ENCODE results near the gene UBN2.
"Not testable (repeated sequence)": the region's sequence is repeated elsewhere in the genome, so short reads cannot be mapped to it uniquely, and the experiment has no call there.

UBN2 gene

DNA sequence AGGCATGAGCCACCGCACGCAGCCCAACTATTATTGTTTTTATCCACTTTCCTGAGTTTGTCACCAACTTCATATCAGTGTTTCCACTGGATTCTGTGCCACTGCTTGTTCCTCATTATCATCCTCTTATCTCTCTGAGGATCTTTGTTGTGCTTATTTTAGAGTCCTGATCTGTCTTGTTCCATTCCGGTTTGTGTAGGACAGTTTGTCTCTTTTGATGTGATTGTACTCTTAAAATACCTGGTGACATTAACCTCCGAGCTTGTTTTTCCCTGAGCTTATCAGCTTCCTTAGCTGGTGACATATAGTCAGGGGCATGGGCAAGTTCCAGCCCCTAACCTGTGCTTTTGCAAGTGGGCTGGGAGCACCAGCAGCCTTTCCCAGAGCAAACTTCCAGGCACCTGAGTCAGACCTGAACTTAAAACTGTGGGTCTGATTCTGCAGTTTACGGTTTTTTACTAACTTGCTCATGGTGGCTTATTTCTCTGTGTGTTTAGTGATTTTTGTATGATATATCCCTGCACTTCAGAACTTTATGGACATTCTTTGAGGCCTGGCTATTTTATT is 87.0 kb downstream of the UBN2 start:
- H3K9ac ChIP-seq (ENCODE audit: low read depth, low read length): no peak overlapping the region
- H3K9me3 ChIP-seq (ENCODE audit: control insufficient read depth, insufficient read depth, low read length): no peaks in the 10 kb centered on the region
- H3K36me3 ChIP-seq (ENCODE audit: control insufficient read depth, insufficient read depth, low read length): no peaks in the 10 kb centered on the region
- H3K27me3 ChIP-seq (ENCODE audit: control insufficient read depth, insufficient read depth, low read length): no peaks in the 10 kb centered on the region
- no peak overlapping the region for H3K4me3 ChIP-seq (ENCODE audit: low read depth, low read length)
- H3K4me1 ChIP-seq (ENCODE audit: control insufficient read depth, insufficient read depth, low read length): no peaks in the 10 kb centered on the region

- Histone ChIP-seq H3K4me1 (ENCODE audit: control insufficient read depth, insufficient read depth, low read length) (no peaks in the 10 kb centered on the region), H3K4me3 (ENCODE audit: low read depth, low read length) (no peak overlapping the region), H3K9ac (ENCODE audit: low read depth, low read length) (no peak overlapping the region), H3K36me3 (ENCODE audit: control insufficient read depth, insufficient read depth, low read length) (no peaks in the 10 kb centered on the region), H3K27me3 (ENCODE audit: control insufficient read depth, insufficient read depth, low read length) (no peaks in the 10 kb centered on the region), H3K9me3 (ENCODE audit: control insufficient read depth, insufficient read depth, low read length) (no peaks in the 10 kb centered on the region)
Measured at GRCh38 chr7:139321071-139321745, 90.2 kb downstream of the UBN2 start.

- H3K36me3 ChIP-seq (ENCODE audit: control insufficient read depth, insufficient read depth, low read length); H3K27me3 ChIP-seq (ENCODE audit: control insufficient read depth, insufficient read depth, low read length): not testable (repeated sequence)
Measured at GRCh38 chr7:139324709-139325108, 93.7 kb downstream of the UBN2 start.

GRCh38 chr7:139328375-139328774 is 97.3 kb downstream of the UBN2 start:
- no peaks in the 10 kb centered on the region for H3K27me3 ChIP-seq (ENCODE audit: control insufficient read depth, insufficient read depth, low read length)
- H3K4me1 ChIP-seq (ENCODE audit: control insufficient read depth, insufficient read depth, low read length): no peaks in the 10 kb centered on the region
- H3K9me3 ChIP-seq (ENCODE audit: control insufficient read depth, insufficient read depth, low read length): no peaks in the 10 kb centered on the region
- no peak overlapping the region for H3K4me3 ChIP-seq (ENCODE audit: low read depth, low read length)
- H3K36me3 ChIP-seq (ENCODE audit: control insufficient read depth, insufficient read depth, low read length): no peaks in the 10 kb centered on the region
- H3K9ac ChIP-seq (ENCODE audit: low read depth, low read length): no peak overlapping the region

More at GRCh38 chr7:139324709-139325108, 93.7 kb downstream of the UBN2 start:
- H3K9me3 ChIP-seq (ENCODE audit: control insufficient read depth, insufficient read depth, low read length); H3K9ac ChIP-seq (ENCODE audit: low read depth, low read length); H3K4me3 ChIP-seq (ENCODE audit: low read depth, low read length); H3K4me1 ChIP-seq (ENCODE audit: control insufficient read depth, insufficient read depth, low read length): not testable (repeated sequence)

- no peaks in the 10 kb centered on the region for H3K9me3 ChIP-seq (ENCODE audit: control insufficient read depth, insufficient read depth, low read length)
- no peaks in the 10 kb centered on the region for H3K36me3 ChIP-seq (ENCODE audit: control insufficient read depth, insufficient read depth, low read length)
- H3K27me3 ChIP-seq (ENCODE audit: control insufficient read depth, insufficient read depth, low read length): no peaks in the 10 kb centered on the region
- no peaks in the 10 kb centered on the region for H3K4me1 ChIP-seq (ENCODE audit: control insufficient read depth, insufficient read depth, low read length)
- no peak overlapping the region for H3K4me3 ChIP-seq (ENCODE audit: low read depth, low read length)
- H3K9ac ChIP-seq (ENCODE audit: low read depth, low read length): no peak overlapping the region
Measured at GRCh38 chr7:139329119-139329518, 98.1 kb downstream of the UBN2 start.

GRCh38 chr7:139330333-139331030 is 99.4 kb downstream of the UBN2 start:
- Histone ChIP-seq H3K36me3 (ENCODE audit: control insufficient read depth, insufficient read depth, low read length) (no peaks in the 10 kb centered on the region), H3K9me3 (ENCODE audit: control insufficient read depth, insufficient read depth, low read length) (no peaks in the 10 kb centered on the region), H3K27me3 (ENCODE audit: control insufficient read depth, insufficient read depth, low read length) (no peaks in the 10 kb centered on the region), H3K4me1 (ENCODE audit: control insufficient read depth, insufficient read depth, low read length) (no peaks in the 10 kb centered on the region), H3K4me3 (ENCODE audit: low read depth, low read length) (no peak overlapping the region), H3K9ac (ENCODE audit: low read depth, low read length) (no peak overlapping the region)

DNA sequence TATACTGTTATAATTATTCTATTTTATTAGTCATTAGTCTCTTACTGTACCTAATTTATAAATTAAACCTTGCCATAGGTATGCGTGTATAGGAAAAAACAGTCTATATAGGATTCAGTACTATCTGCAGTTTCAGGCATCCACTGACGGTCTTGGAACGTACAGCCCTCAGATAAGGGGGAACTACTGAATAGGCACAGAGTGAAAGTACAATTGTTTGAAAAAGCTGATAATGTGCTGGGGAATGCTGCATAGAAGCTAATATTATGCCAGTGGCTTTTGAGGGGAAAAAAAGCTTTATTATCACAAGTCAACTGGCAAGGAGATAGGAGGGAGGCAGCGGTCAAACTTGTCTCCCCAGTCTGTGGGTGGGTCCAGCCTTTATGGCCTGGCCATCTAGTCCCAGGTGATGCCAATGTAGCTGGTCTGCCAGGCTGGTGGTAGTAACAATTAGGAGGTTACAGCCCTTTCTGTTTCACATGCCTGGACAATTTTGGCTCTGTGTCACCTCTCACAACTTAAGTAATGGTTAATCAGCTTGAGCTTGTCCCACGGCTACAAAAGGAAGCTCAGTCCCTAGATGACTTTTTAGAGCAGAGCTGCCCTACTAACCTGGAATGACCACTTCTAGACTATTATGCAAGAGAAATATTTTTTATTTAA is 101.8 kb downstream of the UBN2 start:
- no peak overlapping the region for H3K9ac ChIP-seq (ENCODE audit: low read depth, low read length)
- H3K4me3 ChIP-seq (ENCODE audit: low read depth, low read length): no peak overlapping the region
- H3K36me3 ChIP-seq (ENCODE audit: control insufficient read depth, insufficient read depth, low read length): no peaks in the 10 kb centered on the region
- H3K4me1 ChIP-seq (ENCODE audit: control insufficient read depth, insufficient read depth, low read length): no peaks in the 10 kb centered on the region
- H3K27me3 ChIP-seq (ENCODE audit: control insufficient read depth, insufficient read depth, low read length): no peaks in the 10 kb centered on the region
- no peaks in the 10 kb centered on the region for H3K9me3 ChIP-seq (ENCODE audit: control insufficient read depth, insufficient read depth, low read length)

DNA sequence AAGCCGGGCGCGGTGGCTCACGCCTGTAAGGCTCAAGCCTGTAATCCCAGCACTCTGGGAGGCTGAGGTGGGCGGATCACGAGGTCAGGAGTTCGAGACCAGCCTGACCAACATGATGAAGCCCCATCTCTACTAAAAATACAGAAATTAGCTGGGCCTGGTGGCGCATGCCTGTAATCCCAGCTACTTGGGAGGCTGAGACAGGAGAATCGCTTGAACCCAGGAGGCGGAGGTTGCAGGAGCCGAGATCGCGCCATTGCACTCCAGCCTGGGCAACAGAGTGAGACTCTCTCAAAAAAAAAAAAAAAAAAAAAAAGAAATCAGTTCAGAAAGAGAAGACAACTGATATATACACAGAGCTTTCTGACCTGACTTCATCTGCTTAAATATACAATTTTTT is 102.4 kb downstream of the UBN2 start:
- H3K36me3 ChIP-seq (ENCODE audit: control insufficient read depth, insufficient read depth, low read length); H3K9ac ChIP-seq (ENCODE audit: low read depth, low read length): not testable (repeated sequence)

DNA sequence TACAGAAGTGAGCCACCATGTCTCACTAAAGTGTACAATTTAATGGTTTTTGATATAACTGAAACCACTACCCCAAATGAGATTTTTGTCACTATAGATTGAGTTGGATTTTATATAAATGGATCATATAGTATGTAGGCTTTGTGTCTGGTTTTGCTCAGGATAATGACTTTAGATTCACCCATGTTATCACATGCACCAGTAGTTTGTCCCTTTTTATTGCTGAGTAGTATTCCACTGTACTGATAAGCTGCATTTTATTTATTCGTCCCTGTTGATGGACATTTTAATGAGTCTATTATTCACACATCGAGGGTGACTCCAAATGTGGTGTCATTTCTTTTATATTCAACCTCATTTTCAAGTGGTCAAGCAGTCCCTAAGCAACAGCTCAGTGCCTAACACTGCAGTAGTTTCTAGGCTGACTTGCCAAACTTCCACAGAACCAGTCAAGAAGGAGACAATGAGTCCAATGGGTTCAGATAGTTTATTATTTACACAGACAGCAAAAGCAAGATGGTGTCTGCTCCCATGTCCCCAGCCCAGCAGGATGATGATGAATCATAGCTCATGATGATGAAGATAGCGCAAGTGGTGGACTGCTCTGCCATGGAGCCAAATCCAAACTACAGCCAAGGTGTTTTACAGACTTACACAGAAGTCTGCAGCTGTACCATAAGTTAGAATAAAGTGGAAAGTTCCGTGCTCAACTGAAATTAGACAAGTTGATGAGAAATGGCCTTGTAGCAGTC is 103.5 kb downstream of the UBN2 start:
- Histone ChIP-seq H3K9me3 (ENCODE audit: control insufficient read depth, insufficient read depth, low read length) (no peaks in the 10 kb centered on the region), H3K36me3 (ENCODE audit: control insufficient read depth, insufficient read depth, low read length) (no peaks in the 10 kb centered on the region), H3K9ac (ENCODE audit: low read depth, low read length) (no peak overlapping the region), H3K4me3 (ENCODE audit: low read depth, low read length) (no peak overlapping the region), H3K27me3 (ENCODE audit: control insufficient read depth, insufficient read depth, low read length) (no peaks in the 10 kb centered on the region), H3K4me1 (ENCODE audit: control insufficient read depth, insufficient read depth, low read length) (no peaks in the 10 kb centered on the region)

More for the DNA sequence above, 102.4 kb downstream of the UBN2 start:
- H3K27me3 ChIP-seq (ENCODE audit: control insufficient read depth, insufficient read depth, low read length); H3K4me1 ChIP-seq (ENCODE audit: control insufficient read depth, insufficient read depth, low read length); H3K4me3 ChIP-seq (ENCODE audit: low read depth, low read length); H3K9me3 ChIP-seq (ENCODE audit: control insufficient read depth, insufficient read depth, low read length): not testable (repeated sequence)

- no peaks in the 10 kb centered on the region for H3K9me3 ChIP-seq (ENCODE audit: control insufficient read depth, insufficient read depth, low read length)
- peaks cover 5% of the 10 kb centered on the region for H3K4me1 ChIP-seq (ENCODE audit: control insufficient read depth, insufficient read depth, low read length)
- H3K27me3 ChIP-seq (ENCODE audit: control insufficient read depth, insufficient read depth, low read length): no peaks in the 10 kb centered on the region
- H3K36me3 ChIP-seq (ENCODE audit: control insufficient read depth, insufficient read depth, low read length): no peaks in the 10 kb centered on the region
- H3K9ac ChIP-seq (ENCODE audit: low read depth, low read length): no peak overlapping the region
- H3K4me3 ChIP-seq (ENCODE audit: low read depth, low read length): no peak overlapping the region
Measured at GRCh38 chr7:139339025-139339424, 108.0 kb downstream of the UBN2 start.

DNA sequence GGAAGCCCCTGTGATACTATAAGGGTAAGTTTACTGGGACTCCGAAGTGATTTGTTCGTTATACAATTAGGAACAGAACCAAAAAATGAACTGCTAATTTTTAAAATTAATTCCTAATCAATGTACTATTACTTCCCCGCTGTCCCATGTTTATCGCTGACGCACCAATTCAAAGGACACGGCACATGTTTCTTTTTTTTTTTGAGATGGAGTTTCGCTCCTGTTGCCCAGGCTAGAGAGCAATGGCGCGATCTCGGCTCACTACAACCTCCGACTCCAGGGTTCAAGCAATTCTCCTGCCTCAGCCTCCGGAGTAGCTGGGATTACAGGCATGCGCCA is 108.6 kb downstream of the UBN2 start:
- Histone ChIP-seq H3K4me1 (ENCODE audit: control insufficient read depth, insufficient read depth, low read length) (peaks cover 5% of the 10 kb centered on the region), H3K36me3 (ENCODE audit: control insufficient read depth, insufficient read depth, low read length) (no peaks in the 10 kb centered on the region), H3K27me3 (ENCODE audit: control insufficient read depth, insufficient read depth, low read length) (no peaks in the 10 kb centered on the region), H3K9ac (ENCODE audit: low read depth, low read length) (no peak overlapping the region), H3K4me3 (ENCODE audit: low read depth, low read length) (peak overlapping the region; percentile 90), H3K9me3 (ENCODE audit: control insufficient read depth, insufficient read depth, low read length) (no peaks in the 10 kb centered on the region)

All from iPS-15b (cell line).